GM18499 (cell line): ENCODE data around the gene EPHA8.

Experiments
- ATAC-seq: cut with Tn5 transposase; IDR thresholded peaks from one replicate; pipeline ENCODE4 v1.9.1; 2021; ENCODE audit warnings: moderate number of reproducible peaks; ENCODE audit not compliant: insufficient read depth, unreplicated experiment

EPHA8 gene

DNA sequence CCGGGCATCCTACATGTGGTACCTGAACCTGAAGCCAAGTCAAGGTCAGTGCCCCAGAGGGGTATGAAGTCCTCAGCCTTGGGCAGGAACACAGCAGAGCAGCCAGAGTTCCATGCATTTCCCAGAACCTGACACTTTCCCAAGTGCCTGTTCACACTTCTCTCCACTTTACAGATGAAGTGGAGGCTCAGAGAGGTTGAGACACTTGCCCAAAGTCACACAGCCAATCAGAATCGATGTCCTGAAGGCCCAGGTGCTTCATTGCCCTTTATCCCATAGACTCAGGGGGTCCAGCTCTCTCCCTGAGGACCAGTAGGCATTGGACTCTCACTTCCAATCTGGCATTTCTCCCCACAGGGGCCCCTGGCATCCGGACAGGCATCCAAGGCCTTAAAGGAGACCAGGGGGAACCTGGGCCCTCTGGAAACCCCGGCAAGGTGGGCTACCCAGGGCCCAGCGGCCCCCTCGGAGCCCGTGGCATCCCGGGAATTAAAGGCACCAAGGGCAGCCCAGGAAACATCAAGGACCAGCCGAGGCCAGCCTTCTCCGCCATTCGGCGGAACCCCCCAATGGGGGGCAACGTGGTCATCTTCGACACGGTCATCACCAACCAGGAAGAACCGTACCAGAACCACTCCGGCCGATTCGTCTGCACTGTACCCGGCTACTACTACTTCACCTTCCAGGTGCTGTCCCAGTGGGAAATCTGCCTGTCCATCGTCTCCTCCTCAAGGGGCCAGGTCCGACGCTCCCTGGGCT, 75.4 kb downstream of the EPHA8 start:
- ATAC-seq: no peak

DNA sequence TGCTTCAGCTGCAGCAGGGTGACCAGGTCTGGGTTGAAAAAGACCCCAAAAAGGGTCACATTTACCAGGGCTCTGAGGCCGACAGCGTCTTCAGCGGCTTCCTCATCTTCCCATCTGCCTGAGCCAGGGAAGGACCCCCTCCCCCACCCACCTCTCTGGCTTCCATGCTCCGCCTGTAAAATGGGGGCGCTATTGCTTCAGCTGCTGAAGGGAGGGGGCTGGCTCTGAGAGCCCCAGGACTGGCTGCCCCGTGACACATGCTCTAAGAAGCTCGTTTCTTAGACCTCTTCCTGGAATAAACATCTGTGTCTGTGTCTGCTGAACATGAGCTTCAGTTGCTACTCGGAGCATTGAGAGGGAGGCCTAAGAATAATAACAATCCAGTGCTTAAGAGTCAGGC, 76.0 kb downstream of the EPHA8 start:
- ATAC-seq: no peak

DNA sequence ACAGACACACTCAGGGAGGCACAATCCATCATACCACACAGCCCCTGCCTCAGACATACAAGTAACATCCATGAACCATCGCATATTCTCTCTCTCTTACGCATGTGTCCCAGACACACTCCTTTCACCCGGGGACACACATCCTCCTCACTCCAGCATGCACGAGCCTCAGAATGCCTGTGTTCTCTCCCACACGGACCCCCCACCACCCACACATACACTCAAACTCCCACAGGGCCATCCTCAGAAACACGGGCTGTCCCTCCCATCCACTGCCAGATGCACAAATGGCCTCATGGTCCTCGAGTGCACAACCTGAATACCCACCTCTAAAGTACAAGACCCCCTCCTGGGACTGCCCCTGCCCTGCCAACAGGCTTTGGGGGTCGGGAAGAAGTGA, 78.0 kb downstream of the EPHA8 start:
- no peak for ATAC-seq

DNA sequence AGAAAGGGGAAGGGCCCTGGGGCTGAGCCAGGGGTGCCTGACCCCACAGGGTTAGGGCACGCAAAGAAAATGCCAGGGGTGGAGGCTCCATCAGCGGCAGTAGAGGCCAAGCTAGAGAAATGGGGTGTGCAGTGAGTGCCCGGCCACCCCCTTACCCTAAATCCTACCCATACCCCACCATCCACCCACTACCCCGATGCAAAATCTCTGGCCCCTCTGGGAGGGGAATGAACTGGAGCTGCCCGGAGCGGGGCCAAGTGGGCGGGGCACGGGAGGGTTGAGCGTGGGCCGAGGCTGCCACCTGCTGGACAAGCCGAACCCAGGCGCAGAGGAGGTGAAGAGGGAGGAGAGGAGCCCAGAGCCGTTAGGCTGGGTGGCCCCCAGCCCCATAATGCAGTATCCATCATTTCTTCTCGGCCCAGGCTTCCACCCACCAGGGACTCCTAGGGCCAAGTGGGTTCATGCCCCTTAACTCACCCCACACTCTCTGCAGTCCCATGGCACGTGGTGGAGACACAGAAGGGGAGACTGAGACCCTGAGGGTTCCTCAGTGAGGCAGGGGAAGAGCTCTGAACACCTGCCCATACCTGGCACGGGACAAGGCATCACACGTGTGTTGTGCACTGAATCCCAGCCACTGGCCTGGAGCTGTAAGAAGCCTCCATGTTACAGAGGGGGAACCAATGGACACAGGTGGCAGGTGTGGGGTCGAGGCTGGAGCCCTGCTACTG, 78.8 kb downstream of the EPHA8 start:
- no peak for ATAC-seq

DNA sequence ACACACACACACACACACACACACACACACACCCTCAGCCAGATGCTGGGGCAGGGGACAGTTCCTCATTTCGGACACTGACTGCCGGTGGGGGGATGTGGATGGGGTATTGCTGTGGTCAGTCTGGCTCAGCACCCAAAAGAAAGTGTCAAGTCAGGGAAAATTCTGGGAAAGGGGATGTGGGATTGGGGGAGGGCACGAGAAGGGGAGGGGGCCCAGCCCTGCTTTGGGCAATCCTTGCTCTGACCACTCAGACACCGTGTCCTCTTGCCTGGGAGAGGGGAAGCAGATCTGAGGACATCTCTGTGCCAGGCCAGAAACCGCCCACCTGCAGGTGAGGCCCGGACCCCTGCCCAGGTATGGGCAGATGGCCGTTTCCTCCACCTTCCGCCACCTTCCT, 80.1 kb downstream of the EPHA8 start, which contains the start of gene C1QC:
C1QC (plus strand) TSS at position 253 of the 400 bp plus-strand sequence. CDS start 391 bp downstream, outside the sequence.
- no peak for ATAC-seq

DNA sequence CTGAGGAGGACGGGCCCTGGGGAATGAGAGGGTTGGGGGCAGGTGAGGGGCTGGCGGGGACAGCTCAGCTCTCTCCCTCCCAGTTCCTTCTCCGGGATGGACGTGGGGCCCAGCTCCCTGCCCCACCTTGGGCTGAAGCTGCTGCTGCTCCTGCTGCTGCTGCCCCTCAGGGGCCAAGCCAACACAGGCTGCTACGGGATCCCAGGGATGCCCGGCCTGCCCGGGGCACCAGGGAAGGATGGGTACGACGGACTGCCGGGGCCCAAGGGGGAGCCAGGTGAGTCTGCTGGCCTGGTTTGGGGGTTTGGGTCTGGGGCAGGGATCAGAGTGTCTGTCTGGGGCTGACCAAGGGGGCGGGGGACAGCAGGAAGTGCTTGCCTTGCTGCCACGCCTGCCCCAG, 80.6 kb downstream of the EPHA8 start:
- ATAC-seq: no peak

DNA sequence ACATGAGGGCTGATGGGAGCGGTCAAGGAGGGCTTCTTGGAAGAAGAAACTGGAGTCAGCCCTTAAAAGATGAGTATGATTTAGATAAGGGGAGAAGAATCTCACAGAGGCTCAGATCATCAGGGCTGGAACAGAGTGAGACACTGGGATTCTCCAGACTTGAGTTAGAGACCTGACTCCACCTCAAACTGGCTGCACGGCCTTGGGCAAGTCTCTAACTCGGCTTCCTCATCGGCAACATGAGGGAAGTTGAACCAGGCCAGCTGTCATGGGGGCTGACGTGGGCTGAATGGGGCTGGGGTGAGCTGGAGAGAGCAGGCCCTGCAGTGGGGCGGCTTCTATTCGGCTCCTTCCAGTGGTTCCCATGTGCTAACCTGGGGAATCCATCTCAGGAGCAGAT, 82.6 kb downstream of the EPHA8 start:
- no peak for ATAC-seq

DNA sequence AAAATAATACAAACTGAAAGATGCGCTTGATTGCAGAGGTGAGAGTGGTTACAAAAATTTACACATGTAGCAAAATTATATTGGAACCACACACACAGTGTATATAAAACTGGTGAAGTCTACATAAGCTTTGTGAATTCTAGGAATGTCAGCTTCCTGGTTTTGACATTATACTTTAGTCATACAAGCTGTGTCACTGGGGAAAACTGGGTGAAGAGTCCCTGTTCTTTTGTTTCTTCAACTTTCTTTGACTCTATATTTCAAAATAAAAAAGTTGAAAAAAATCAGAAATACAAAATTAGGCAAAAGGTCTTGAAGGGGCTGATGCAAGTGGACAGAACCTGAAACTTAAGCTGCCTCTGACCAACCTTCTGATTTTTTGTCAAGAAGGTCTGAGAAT, 83.1 kb downstream of the EPHA8 start:
- no peak for ATAC-seq

DNA sequence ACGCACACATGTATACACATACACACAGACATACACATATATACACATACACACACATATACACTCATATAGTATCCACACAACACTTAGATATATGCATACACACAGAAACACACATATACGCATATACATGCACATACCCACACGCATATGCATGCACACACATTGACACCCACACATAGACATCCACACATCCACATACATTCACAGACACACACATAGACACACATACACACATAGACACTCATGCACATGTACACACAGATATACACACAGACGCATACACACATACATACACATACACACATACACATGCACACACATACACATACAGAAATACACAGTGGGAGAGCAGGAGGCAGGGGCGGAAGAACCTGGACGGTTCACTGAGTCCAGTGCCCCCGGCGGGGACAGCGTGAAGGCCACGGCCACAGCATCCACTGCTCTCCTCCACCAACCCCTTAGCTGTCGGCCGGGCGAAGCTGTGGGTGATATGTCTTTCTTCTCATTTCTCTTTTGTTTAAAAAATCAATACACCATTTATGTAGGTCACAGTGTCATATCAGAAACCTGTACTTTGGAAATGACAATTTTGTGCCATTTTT, 86.9 kb downstream of the EPHA8 start:
- no peak for ATAC-seq

DNA sequence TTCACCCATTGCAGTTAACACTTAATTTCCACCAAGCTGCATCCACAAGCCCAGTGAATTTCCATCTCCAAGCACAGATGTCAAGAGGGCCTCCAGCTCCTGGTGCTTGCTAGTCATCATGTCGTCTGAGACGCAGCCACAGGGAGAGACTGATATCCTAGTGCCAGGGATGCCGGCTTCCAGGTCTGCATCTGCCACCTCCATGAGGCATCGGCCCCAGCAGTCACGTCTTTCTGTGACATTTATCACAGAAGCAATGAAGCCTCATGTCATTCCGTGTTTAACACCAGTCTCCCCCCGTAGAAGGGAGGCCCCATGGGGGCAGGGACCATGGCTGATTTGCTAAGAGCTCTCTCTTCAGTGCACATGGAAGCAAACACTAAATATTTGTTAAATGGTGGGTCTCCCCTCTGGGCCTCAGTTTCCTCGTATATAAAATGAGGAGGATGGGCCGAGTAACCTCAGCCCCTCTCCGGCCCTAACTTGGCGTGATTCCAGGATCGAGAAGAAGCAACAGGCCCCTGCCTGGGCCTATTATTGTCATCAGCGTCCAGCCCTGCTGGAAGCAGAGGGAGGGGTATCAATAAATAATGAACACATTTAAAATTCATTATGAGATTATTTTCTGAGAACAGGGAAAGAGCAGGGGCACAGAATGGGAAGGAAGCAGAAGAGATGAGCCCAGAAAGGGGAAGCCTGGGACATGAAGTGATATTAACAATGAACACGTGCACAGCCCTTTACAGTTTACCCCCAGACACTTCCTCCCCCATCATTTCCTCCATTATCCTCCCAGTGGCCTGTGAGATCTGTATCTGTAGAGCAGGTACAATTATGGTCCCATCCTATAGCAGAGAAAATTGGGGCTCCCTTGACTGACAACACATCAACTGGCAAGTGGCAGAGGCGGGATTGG, 88.9 kb downstream of the EPHA8 start:
- no peak for ATAC-seq

DNA sequence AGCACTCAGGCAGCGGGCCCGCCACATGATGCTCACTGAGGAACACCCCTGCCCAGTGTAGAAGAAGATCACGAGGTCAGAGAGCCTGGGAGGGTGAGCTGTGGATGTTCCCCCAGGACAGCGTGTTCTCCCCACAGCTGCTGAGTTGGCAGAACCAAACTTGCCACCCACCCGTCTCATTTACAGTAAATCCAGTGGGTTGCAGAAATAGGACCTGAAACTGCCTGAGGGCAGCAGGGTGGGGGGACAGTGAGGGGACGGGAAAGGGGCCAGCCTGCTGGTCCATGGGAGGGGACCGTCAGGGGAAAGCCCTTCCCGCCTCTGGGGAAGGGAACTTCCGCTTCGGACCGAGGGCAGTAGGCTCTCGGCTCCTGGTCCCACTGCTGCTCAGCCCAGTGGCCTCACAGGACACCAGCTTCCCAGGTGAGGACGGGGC, 89.6 kb downstream of the EPHA8 start, which contains the start of gene C1QB:
C1QB (plus strand) TSS at position 356 of the 436 bp plus-strand sequence. CDS start 6,227 bp downstream, outside the sequence.
- ATAC-seq: no peak
